ENCODE data around the gene KIF25. TPM values are rescaled to one million over a fixed set of nuclear protein-coding genes. Genes with fewer than 3 reads are reported as not detected.

KIF25 gene
- total RNA-seq, 1 donor from 2014 or later = not detected

GRCh38 chr6:168086616-168087015 is 89.1 kb downstream of the KIF25 start:
- intact Hi-C loops (cut with micrococcal nuclease) = no loop called here

DNA sequence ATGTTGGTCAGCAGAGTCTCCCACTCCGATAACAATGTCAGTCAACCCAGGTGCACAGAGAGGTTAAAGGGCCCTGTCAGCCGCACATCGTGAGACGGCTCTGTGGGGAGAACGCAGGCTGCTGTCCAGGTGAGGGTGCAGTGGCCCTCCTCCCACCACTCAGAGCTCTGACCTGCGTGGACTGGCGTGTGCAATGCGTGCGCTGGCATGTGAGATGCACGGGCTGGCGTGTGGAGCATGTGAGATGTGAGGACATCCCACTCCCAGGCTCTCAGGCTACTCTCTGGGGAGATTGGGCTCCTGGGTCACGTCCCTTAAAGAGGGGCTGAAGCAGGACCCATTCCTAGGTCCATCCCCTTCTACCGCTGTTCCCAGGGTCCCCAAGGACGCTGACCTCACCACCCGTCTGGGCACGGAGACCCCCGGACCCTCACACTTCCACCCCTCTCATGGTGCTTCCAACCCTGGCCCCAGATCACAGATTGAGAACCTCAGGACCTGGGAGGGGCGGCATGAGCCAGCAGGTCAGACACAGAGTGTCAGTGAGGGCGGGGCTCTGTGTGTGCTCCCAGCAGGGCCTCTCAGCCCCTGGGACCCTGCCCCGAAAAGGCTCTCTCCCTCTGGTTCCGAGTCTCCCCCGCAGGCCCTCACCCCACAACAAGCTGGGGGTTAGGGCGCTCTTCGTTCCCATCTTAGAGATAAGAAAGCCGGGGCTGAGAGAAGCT is 90.1 kb downstream of the KIF25 start:
- intact Hi-C loops (cut with micrococcal nuclease) = no loop called here

DNA sequence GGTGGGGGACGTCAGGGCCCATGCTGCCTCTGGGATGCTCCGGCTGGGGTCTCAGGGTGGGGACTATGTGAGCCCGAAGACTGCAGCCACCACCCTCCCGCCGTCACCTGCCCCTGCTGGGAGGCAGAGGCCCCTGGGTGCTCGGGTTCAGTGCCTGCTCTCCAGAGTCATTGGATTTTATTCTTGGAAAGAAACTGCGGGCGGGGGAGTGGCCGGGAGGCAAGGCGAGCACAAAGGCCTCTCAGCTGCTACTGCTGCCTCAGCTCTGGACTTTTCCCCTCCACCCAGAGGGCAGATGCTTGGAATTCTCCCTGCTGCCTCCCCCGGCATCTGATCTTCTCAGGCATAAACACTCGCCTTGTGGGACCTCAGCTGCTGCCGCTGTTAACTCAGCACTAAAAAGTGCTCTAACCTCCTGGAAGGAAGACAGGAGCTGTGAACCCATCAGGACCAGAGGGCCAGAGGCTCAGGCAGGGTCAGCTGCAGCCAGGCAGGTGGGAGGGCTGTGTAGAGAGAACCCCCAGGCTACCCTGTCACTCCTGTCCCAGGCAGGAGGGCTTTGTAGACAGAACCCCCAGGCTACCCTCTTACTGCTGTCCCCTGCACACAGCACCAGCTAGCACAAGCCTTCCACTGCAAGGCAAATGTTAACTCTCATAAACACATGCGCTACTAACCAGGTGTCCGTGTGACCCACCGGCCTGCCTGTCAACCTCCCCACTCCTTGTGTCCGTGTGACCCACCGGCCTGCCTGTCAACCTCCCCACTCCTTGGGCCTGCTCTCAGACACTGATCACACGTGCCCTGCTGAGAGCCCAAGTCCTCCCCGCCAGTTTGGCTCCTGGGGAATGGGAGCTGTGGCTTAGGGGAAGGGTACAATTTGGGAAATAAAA is 90.9 kb downstream of the KIF25 start:
- intact Hi-C loops (cut with micrococcal nuclease) = no loop called here

DNA sequence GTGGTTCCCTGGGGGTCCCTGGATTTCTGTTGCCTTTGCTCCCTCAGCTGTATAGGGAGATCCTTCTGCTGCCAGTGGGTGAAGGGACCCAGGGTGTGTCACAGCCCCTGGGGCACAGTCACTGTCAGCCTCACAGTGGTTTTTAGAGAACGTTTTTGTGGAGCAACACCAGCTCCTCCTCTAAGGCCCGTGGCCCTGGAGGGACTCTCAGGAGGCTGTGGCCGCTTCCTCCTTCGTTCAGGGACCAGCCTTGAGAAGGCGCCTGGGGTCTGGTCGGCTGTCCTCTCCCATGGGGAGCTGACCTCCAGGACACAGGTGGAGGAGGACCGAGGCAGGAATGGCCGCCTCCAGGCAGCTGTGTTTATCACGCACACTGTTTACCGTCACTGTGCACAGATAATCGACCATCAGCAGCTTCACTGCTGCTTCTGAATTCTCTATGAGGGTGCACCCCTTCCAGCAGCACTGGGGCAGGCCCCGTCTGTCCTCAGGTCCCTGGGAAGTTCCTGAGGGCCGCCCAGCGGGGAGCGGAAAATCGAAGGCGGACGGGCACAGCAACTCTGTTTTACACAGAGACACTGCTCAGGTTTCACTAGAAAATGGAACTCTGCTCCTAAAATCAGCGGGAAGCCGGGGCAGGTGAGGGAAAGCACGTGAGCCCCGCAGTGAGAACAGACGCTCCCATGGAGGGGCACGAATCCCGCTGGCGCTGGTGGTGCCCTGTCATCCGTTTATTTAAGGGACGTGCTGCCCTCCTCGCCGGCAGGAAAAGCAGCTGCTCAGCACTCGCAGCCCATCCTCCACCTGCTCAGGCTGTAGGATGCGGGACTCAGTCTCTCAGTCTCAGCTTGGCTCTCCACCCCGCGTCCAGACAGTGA is 92.0 kb downstream of the KIF25 start:
- intact Hi-C loops (cut with micrococcal nuclease) = no loop called here

GRCh38 chr6:168090064-168090690 is 92.7 kb downstream of the KIF25 start:
- intact Hi-C loops (cut with micrococcal nuclease) = no loop called here

DNA sequence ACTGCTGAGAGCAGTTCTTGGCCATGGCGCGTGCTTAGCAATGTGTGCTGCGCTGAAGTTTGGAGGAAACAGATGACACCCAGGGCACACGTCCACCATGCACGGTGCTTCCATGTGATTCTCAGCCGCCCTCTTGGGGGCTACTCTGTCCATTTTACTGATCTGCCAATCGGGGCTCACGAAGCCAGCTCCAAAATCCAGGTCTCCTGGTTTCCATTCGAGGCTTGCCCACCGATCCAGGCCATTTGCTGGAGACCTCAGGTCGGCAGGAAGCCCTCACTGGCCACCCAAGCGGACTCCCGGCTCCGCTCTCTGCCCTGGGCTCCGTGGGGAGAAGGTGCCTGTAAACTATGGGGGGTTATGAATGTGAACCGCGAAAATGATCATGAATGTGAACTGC is 93.2 kb downstream of the KIF25 start:
- intact Hi-C loops (cut with micrococcal nuclease) = no loop called here

GRCh38 chr6:168091381-168092264 is 94.2 kb downstream of the KIF25 start:
- intact Hi-C loops (cut with micrococcal nuclease) = no loop called here

DNA sequence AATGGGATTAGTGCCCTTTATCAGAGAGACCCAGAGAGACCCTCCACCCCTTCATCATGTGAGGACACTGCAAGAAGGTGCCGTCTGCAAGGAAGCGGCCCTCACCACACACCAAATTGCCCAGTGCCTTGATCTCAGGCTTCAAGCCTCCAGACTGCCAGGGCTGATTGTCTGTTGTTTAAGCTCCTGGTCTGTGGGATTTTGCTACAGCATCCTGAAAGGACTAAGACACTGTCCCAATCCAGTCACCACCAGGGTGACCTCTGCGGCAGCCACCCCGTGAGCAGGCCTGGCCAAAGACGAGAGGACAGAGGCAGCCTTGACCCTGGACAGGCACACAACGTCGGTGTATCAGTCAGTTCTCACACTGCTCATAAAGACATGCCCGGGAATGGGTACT is 95.1 kb downstream of the KIF25 start:
- intact Hi-C loops (cut with micrococcal nuclease) = no loop called here

- intact Hi-C loops (cut with micrococcal nuclease) = no loop called here
Measured at GRCh38 chr6:168093071-168093505, 95.6 kb downstream of the KIF25 start.

- intact Hi-C loops (cut with micrococcal nuclease) = no loop called here
Measured at GRCh38 chr6:168093634-168094033, 96.2 kb downstream of the KIF25 start.

Other genes with a start within 250 kb of the KIF25 start
- gene AFDN, start 170.8 kb upstream of the KIF25 start, total RNA-seq = 73.7 and 77.7 TPM in 2 replicates
- gene FRMD1, start 81.5 kb downstream of the KIF25 start, total RNA-seq = not detected in 2 replicates

All from T-helper 1 cell treated with Interleukin-12 subunit alpha and Interleukin-12 subunit beta and Interleukin-4 antibody, amounts not matched to agents 30 ng/mL and 1 ng/mL, for 36 hours (primary cell).